ENCODE measurements around the gene VKORC1. TPM values are rescaled to one million over a fixed set of nuclear protein-coding genes. Genes with fewer than 3 reads are reported as not detected.

VKORC1 gene
- total RNA-seq, 4 donors from 2014 or later: 93.6 to 119 (median 107) TPM

DNA sequence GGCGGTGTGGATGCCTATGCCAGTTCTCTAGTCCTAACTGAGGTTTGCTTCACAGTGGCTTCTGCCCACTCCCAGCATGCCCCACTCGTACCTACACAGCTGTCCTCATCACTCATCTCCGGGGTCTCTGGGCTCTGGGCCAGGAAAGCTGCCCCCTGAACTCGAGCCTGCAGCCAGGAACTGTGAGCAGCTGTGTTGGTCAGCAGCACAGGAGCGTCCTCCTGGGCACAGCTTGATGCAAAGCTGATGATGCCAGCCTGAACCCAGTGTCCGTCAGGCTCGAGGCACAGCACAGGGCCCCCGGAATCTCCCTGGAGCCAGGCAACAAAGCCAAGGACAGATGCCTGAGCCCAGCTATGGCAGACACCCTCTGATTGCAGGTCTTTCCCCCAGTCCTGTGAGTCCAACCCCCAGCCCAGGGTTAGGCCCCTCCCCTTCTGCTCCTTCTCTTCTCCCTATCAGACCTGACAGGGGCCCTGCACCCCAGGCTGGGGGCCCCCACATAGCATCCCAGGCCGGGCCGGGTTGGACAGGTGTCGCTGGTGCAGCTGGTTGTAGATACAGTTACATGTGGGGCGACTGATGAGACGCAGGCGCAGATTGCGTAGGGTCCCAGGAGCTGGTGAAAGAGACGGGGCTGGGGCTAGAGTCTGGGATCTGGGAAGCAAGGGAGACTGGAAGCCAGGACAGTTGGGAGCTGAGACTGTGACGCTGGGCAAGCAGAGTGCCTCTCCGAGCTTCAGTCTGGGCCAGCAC, 8.5 kb downstream of the VKORC1 start:
- no peaks in the 10 kb centered on the region for H3K9me3 ChIP-seq
- H3K36me3 ChIP-seq: peaks cover 0 to 100% of the 10 kb centered on the region in 2 donors
- no peak for TF ChIP-seq POLR2AphosphoS5 (IDR thresholded peaks at IDR 0.05)
- TF ChIP-seq, protein P1, sequence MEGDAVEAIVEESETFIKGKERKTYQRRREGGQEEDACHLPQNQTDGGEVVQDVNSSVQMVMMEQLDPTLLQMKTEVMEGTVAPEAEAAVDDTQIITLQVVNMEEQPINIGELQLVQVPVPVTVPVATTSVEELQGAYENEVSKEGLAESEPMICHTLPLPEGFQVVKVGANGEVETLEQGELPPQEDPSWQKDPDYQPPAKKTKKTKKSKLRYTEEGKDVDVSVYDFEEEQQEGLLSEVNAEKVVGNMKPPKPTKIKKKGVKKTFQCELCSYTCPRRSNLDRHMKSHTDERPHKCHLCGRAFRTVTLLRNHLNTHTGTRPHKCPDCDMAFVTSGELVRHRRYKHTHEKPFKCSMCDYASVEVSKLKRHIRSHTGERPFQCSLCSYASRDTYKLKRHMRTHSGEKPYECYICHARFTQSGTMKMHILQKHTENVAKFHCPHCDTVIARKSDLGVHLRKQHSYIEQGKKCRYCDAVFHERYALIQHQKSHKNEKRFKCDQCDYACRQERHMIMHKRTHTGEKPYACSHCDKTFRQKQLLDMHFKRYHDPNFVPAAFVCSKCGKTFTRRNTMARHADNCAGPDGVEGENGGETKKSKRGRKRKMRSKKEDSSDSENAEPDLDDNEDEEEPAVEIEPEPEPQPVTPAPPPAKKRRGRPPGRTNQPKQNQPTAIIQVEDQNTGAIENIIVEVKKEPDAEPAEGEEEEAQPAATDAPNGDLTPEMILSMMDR (IDR thresholded peaks at IDR 0.05): no peak
- TF ChIP-seq POLR2A (IDR thresholded peaks at IDR 0.05): no peak
- no peak for TF ChIP-seq EP300 (IDR thresholded peaks at IDR 0.05)

DNA sequence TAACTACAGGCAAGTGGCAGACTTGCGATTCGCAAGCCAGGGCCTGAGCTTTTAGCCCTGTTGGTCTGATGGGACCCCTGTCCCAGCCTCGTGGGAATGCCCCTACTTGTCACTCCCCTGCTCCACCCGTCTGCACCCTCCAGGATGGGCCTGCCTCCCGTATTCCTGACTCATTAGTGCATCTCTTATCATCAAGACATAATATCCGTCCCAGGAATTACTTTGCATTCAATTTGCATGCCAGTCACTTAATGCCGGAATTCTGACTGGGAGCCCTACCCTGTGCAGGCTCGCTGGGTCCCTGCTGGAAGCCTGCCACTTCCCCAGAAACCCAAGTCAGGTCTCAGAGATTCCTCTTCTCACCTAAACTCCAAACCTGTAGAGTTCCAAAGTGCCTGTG, 9.2 kb downstream of the VKORC1 start:
- 64 to 86% methylated on average over 5 to 7 of the region's 8 CpGs for WGBS, 2 donors (ENCODE audit: low coverage in 1 of 2)
- no peak for ATAC-seq
- no peak overlapping the region for H3K4me3 ChIP-seq
- no peaks in the 10 kb centered on the region for H3K27me3 ChIP-seq
- no peak overlapping the region for H3K27ac ChIP-seq
- peaks cover 0 to 25% (median 3%) of the 10 kb centered on the region in 3 donors for H3K4me1 ChIP-seq
- TF ChIP-seq, protein P1 (IDR thresholded peaks at IDR 0.05): no peak
- TF ChIP-seq POLR2A (IDR thresholded peaks at IDR 0.05) (no peak), POLR2AphosphoS5 (IDR thresholded peaks at IDR 0.05) (no peak), EP300 (IDR thresholded peaks at IDR 0.05) (no peak)
- H3K36me3 ChIP-seq: peaks cover 0 to 100% of the 10 kb centered on the region in 2 donors
- H3K9me3 ChIP-seq: no peaks in the 10 kb centered on the region

More for the DNA sequence above, 8.5 kb downstream of the VKORC1 start:
- Histone ChIP-seq H3K4me3 (no peak overlapping the region), H3K27ac (no peak overlapping the region), H3K4me1 (peaks cover 0 to 22% (median 3%) of the 10 kb centered on the region in 3 donors), H3K27me3 (no peaks in the 10 kb centered on the region)
- no peak for ATAC-seq
- 85% methylated on average over 8 of the region's 18 CpGs; no CpG with 5 or more reads in 1 of the 2 donors for WGBS, 2 donors (ENCODE audit: low coverage in 1 of 2)

DNA sequence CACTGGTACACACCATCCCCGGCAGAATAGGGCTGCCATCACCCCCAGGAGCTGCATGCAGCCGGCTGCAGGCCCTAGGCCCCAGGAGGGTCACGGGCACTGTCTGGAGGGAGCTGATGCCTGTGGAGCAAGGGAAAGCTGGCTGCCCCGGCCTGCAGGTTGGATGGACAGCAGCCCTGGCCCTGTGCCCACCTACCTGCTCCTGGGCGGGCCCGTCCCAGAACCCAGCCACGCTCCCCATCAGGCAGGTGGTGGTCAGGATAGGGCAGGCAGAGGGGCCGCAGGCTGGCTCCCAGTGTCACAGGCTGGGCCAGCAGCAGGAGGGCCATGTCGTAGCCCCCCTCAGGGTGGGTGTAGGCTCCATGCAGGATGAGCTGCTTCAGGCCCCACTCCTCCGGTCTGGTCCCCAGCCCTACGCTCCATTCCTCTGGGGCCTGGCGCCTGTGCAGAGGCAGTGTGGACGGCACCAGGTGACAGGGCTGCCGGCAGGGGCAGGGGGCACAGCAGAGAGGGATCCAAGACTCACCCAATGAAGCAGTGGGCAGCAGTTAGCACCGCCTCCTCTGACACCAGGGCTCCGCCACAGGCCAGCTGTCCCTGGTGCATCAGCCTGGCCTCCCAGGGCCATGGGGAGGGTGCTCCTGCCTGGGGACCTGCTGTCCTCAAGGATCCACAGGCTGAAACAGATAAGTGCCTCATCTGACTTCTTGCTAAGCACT, 9.9 kb downstream of the VKORC1 start:
- no CpG with 5 or more reads among the region's 16 CpGs for WGBS, 2 donors (ENCODE audit: low coverage in 1 of 2)
- no peak overlapping the region for H3K4me3 ChIP-seq
- H3K27me3 ChIP-seq: no peaks in the 10 kb centered on the region
- H3K9me3 ChIP-seq: no peaks in the 10 kb centered on the region
- TF ChIP-seq EP300 (IDR thresholded peaks at IDR 0.05): no peak
- no peak for TF ChIP-seq POLR2AphosphoS5 (IDR thresholded peaks at IDR 0.05)
- TF ChIP-seq, protein P1 (IDR thresholded peaks at IDR 0.05): no peak
- TF ChIP-seq POLR2A (IDR thresholded peaks at IDR 0.05): no peak
- peaks cover 0 to 25% (median 3%) of the 10 kb centered on the region in 3 donors for H3K4me1 ChIP-seq
- no peak overlapping the region for H3K27ac ChIP-seq
- peaks cover 0 to 100% of the 10 kb centered on the region in 2 donors for H3K36me3 ChIP-seq
- no peak for ATAC-seq

DNA sequence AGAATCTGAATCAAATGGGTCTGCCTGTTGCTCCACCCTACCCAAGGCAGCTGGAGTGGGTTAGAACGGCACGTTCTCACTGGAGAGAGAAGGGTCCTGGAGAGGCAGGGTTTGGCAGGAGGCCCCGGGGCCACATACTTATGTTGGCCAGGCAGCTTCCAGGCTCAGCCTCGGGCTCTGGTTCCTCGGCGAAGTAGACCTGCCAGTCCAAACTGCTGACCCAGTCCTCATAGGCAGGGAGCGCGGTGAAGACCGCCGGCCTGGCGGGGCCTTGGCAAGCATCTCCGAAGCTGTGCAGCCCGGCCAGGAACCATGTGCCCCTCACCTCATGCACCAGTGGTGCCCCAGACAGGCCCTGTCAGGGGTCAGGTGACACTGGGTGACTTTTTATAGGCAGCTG, 10.6 kb downstream of the VKORC1 start:
- 17% methylated on average over 2 of the region's 13 CpGs; no CpG with 5 or more reads in 1 of the 2 donors for WGBS, 2 donors (ENCODE audit: low coverage in 1 of 2)
- H3K4me3 ChIP-seq: no peak overlapping the region
- H3K4me1 ChIP-seq: peaks cover 0 to 25% (median 3%) of the 10 kb centered on the region in 3 donors
- no peak overlapping the region for H3K27ac ChIP-seq
- TF ChIP-seq EP300 (IDR thresholded peaks at IDR 0.05): no peak
- TF ChIP-seq POLR2A (IDR thresholded peaks at IDR 0.05): no peak
- TF ChIP-seq, protein P1 (IDR thresholded peaks at IDR 0.05): no peak
- no peak for TF ChIP-seq POLR2AphosphoS5 (IDR thresholded peaks at IDR 0.05)
- no peaks in the 10 kb centered on the region for H3K9me3 ChIP-seq
- no peaks in the 10 kb centered on the region for H3K27me3 ChIP-seq
- H3K36me3 ChIP-seq: peaks cover 0 to 100% of the 10 kb centered on the region in 2 donors
- ATAC-seq: no peak
